K562 (cell line): ENCODE data around the gene MYL11. TPM values are rescaled to one million over a fixed set of nuclear protein-coding genes. Genes with fewer than 3 reads are reported as not detected.

Source experiments
- E2F6 ChIP-seq, 2 experiments: IDR thresholded peaks; 2 replicates each; pipeline ENCODE4 v1.6.1; 2011; ENCODE audit warnings: borderline replicate concordance in 1 of 2, control low read depth in 1 of 2, low read depth in 1 of 2, low read length in 1 of 2, mild to moderate bottlenecking in 1 of 2, mixed read lengths in 1 of 2, moderate library complexity in 1 of 2; ENCODE audit not compliant: insufficient read depth in 1 of 2, insufficient read length in 1 of 2, poor library complexity in 1 of 2, severe bottlenecking in 1 of 2; ENCODE audit errors: extremely low read depth in 1 of 2
- polyA plus RNA-seq, 8 experiments: library from polyadenylated mRNA; depleted of rRNA in 4 of 8; stranded (reverse) in 5 of 8; unstranded in 3 of 8; fragments of >200 nt; fragmentation: Nextera tagmentation in 2 of 8; fragmentation: Illumina TruSeq in 1 of 8; extraction: Ambion mirVana in 2 of 8; extraction: Trizol in 1 of 8; gene quantifications; 2 replicates each; pipeline versions ENCODE4 v1.2.1 to v1.2.3, GENCODE V29; 2011 to 2014; ENCODE audit warnings: inconsistent platforms in 1 of 8, missing spikeins in 1 of 8
- total RNA-seq, 7 experiments: library from RNA; depleted of rRNA in 6 of 7; stranded (reverse); fragments of >200 nt in 6 of 7; fragmentation: Illumina TruSeq in 2 of 7; extraction: Trizol in 2 of 7; gene quantifications; 2 replicates each; pipeline versions ENCODE4 v1.2.1 to v1.2.3, GENCODE V29; 2011 to 2021; ENCODE audit warnings: low replicate concordance in 1 of 7
- TF ChIP-seq, protein P1 (sequence below), 2 experiments: fragments of 450-650 bp in 1 of 2; sonication (generic) in 1 of 2; formaldehyde crosslinking in 1 of 2; IDR thresholded peaks in 1 of 2; conservative IDR thresholded peaks in 1 of 2; 2 replicates each; pipeline versions ENCODE4 v1.6.1 to v1.8.1; 2016 to 2023; ENCODE audit warnings: mild to moderate bottlenecking in 2 of 2, moderate library complexity in 2 of 2, inconsistent platforms in 1 of 2, missing genetic modification reagents in 1 of 2
- TF ChIP-seq, protein P2 (sequence below): fragments of 250-450 bp; sonication (Bioruptor Pico); IDR thresholded peaks from 2 replicates; pipeline ENCODE4 v1.4.0; 2020; ENCODE audit warnings: borderline replicate concordance
- TF ChIP-seq, protein P3 (sequence below): fragments of 450-650 bp; IDR thresholded peaks from 2 replicates; pipeline ENCODE4 v1.7.0; 2016; ENCODE audit warnings: borderline replicate concordance

MYL11 gene
- total and polyA plus RNA-seq, 9 of the 15 experiments (the other 6 are each of a cell fraction or from before 2014, with no cell fraction given) = 0.31 to 1.5 (median 0.73) TPM; not detected in 4

DNA sequence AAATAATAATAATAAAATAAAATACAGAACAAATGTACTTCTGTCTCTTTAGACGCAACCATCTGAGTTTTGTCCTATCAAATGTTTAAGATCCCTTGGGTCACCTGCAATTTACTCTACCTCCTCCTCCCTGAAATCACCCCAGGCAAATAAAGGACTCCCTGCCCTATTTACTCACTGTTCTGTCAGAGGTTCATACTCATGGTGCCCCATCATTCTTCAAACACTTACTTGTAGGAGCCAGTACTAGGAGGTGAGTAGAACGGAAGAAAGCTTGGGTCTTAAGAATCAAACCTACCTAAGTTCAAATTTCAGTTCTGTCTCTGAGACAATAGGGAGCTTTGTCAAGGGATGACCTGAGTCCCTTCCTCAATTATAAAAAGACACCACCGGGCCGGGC lies 8.1 kb upstream of the MYL11 start (continued):
- TF ChIP-seq, protein P1, sequence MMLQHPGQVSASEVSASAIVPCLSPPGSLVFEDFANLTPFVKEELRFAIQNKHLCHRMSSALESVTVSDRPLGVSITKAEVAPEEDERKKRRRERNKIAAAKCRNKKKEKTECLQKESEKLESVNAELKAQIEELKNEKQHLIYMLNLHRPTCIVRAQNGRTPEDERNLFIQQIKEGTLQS (IDR thresholded peaks at IDR 0.05) = no peak
- TF ChIP-seq, protein P1 (CRISPR knock-in tag; conservative IDR thresholded peaks at IDR 0.05) = no peak
- TF ChIP-seq, protein P2, sequence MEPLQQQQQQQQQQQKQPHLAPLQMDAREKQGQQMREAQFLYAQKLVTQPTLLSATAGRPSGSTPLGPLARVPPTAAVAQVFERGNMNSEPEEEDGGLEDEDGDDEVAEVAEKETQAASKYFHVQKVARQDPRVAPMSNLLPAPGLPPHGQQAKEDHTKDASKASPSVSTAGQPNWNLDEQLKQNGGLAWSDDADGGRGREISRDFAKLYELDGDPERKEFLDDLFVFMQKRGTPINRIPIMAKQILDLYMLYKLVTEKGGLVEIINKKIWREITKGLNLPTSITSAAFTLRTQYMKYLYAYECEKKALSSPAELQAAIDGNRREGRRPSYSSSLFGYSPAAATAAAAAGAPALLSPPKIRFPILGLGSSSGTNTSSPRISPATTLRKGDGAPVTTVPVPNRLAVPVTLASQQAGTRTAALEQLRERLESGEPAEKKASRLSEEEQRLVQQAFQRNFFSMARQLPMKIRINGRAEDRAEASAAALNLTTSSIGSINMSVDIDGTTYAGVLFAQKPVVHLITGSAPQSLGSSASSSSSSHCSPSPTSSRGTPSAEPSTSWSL = no peak
- TF ChIP-seq, protein P3, sequence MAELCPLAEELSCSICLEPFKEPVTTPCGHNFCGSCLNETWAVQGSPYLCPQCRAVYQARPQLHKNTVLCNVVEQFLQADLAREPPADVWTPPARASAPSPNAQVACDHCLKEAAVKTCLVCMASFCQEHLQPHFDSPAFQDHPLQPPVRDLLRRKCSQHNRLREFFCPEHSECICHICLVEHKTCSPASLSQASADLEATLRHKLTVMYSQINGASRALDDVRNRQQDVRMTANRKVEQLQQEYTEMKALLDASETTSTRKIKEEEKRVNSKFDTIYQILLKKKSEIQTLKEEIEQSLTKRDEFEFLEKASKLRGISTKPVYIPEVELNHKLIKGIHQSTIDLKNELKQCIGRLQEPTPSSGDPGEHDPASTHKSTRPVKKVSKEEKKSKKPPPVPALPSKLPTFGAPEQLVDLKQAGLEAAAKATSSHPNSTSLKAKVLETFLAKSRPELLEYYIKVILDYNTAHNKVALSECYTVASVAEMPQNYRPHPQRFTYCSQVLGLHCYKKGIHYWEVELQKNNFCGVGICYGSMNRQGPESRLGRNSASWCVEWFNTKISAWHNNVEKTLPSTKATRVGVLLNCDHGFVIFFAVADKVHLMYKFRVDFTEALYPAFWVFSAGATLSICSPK = no peak
- TF ChIP-seq E2F6 (IDR thresholded peaks at IDR 0.05; ENCODE audit: borderline replicate concordance in 1 of 2, extremely low read depth in 1 of 2, insufficient read depth in 1 of 2, insufficient read length in 1 of 2, low read depth in 1 of 2, low read length in 1 of 2, poor library complexity in 1 of 2, severe bottlenecking in 1 of 2) = no peak
